Gastrocnemius medialis (tissue), 4 donors: ENCODE results near the gene FKBP8. TPM values are rescaled to one million over a fixed set of nuclear protein-coding genes. Genes with fewer than 3 reads are reported as not detected.
A peak's percentile ranks its signal among the peaks of the same experiment; 100 is the strongest.

Experiments
- ATAC-seq, 2 donors: fragments of 150-250 bp; one replicate each; pipeline ENCODE4 v1.9.1; 2016
- DNase-seq, 2 donors: peaks; one replicate each; pipeline ENCODE4 v3.0.0-alpha.2; 2019
- H3K27ac ChIP-seq, 4 donors: fragments of 200-600 bp; sonication (generic); 1 replicate in 1 of 4; 2 replicates in 3 of 4; pipeline ENCODE4 v1.5.1; 2016 to 2018; ENCODE audit warnings: mild to moderate bottlenecking in 2 of 4, moderate library complexity in 1 of 4
- H3K27me3 ChIP-seq, 3 donors: fragments of 200-600 bp; sonication (generic) in 2 of 3; 1 replicate in 1 of 3; 2 replicates in 2 of 3; pipeline versions ENCODE4 v1.5.1 to v1.6.0; 2016 to 2019; ENCODE audit warnings: mild to moderate bottlenecking in 1 of 3, moderate library complexity in 1 of 3
- H3K36me3 ChIP-seq, 2 donors: fragments of 200-600 bp; sonication (generic) in 1 of 2; one replicate each; pipeline ENCODE4 v1.5.1; 2017 to 2018
- H3K4me1 ChIP-seq, 2 donors: fragments of 200-600 bp; sonication (generic) in 1 of 2; one replicate each; pipeline ENCODE4 v1.5.1; 2016 to 2017; ENCODE audit warnings: mild to moderate bottlenecking in 2 of 2
- H3K4me3 ChIP-seq, 4 donors: fragments of 200-600 bp; sonication (generic) in 3 of 4; 1 replicate in 1 of 4; 2 replicates in 3 of 4; pipeline ENCODE4 v1.5.1; 2016 to 2019; ENCODE audit warnings: mild to moderate bottlenecking in 2 of 4
- H3K9me3 ChIP-seq, 3 donors: fragments of 200-600 bp; sonication (generic) in 2 of 3; 1 replicate in 1 of 3; 2 replicates in 2 of 3; pipeline ENCODE4 v1.5.1; 2016 to 2019
- POLR2A ChIP-seq, 2 donors: fragments of 450-650 bp; IDR thresholded peaks; one replicate each; pipeline ENCODE4 v1.6.1; 2017; ENCODE audit warnings: antibody characterized with exemption in 2 of 2, mild to moderate bottlenecking in 2 of 2, moderate library complexity in 2 of 2
- in situ Hi-C, 4 donors: fragments of 200-750 bp; cut with MboI; loops; one replicate each; pipeline versions ENCODE4 v1.15.0 to v1.8.0; 2017; ENCODE audit warnings: low sequenced_read_pairs in 4 of 4
- intact Hi-C: fragments of 100-400 bp; cut with DNase I; formaldehyde crosslinking; loops from one replicate; pipeline ENCODE4 v1.15.1; 2023; ENCODE audit warnings: low total_unique reads
- total RNA-seq, 4 donors: library from RNA; depleted of rRNA; stranded (reverse); fragments of >200 nt; gene quantifications; one replicate each; pipeline versions ENCODE4 v1.1.0 to v1.2.3, GENCODE V29; 2016
- TF ChIP-seq, protein P1 (sequence below), 5 experiments: fragments of 450-650 bp in 3 of 5; fragments of 200-600 bp in 2 of 5; sonication (generic) in 2 of 5; IDR thresholded peaks in 4 of 5; conservative IDR thresholded peaks in 1 of 5; 1 replicate in 4 of 5; 2 replicates in 1 of 5; pipeline ENCODE4 v1.5.1; 2016 to 2019; ENCODE audit warnings: antibody characterized with exemption in 5 of 5, mild to moderate bottlenecking in 3 of 5, moderate library complexity in 3 of 5

Gene FKBP8
- total RNA-seq, 4 donors from 2014 or later = 157 to 195 (median 184) TPM

DNA sequence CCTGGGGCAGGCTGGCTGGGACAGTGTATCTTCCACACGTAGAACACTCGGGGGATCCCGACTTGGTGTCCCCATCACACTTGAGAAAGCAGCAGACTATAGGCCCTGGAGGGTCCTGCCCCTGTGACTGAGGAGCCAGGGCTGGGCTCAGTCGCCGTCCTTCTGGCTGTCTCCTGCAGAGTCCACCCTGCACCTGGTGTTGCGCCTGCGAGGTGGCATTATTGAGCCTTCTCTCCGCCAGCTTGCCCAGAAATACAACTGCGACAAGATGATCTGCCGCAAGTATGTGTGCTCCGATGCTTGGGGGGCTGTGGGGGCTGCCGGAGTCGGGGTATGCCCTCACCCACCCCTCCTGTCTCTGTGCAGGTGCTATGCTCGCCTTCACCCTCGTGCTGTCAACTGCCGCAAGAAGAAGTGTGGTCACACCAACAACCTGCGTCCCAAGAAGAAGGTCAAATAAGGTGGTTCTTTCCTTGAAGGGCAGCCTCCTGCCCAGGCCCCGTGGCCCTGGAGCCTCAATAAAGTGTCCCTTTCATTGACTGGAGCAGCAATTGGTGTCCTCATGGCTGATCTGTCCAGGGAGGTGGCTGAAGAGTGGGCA lies 31.4 kb upstream of the FKBP8 start:
- Histone ChIP-seq H3K9me3 (no peaks in the 10 kb centered on the region), H3K4me3 (no peak overlapping the region), H3K36me3 (peaks cover 2 to 47% of the 10 kb centered on the region in 2 donors), H3K4me1 (peaks cover 10 to 16% of the 10 kb centered on the region in 2 donors), H3K27ac (no peak overlapping the region), H3K27me3 (no peaks in the 10 kb centered on the region)
- DNase-seq (no peak), ATAC-seq (no peak)
- TF ChIP-seq, protein P1, sequence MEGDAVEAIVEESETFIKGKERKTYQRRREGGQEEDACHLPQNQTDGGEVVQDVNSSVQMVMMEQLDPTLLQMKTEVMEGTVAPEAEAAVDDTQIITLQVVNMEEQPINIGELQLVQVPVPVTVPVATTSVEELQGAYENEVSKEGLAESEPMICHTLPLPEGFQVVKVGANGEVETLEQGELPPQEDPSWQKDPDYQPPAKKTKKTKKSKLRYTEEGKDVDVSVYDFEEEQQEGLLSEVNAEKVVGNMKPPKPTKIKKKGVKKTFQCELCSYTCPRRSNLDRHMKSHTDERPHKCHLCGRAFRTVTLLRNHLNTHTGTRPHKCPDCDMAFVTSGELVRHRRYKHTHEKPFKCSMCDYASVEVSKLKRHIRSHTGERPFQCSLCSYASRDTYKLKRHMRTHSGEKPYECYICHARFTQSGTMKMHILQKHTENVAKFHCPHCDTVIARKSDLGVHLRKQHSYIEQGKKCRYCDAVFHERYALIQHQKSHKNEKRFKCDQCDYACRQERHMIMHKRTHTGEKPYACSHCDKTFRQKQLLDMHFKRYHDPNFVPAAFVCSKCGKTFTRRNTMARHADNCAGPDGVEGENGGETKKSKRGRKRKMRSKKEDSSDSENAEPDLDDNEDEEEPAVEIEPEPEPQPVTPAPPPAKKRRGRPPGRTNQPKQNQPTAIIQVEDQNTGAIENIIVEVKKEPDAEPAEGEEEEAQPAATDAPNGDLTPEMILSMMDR (IDR thresholded peaks at IDR 0.05 in 4 of 5, conservative IDR thresholded peaks at IDR 0.05 in 1 of 5) = no peak
- no peak for TF ChIP-seq POLR2A (IDR thresholded peaks at IDR 0.05)
- intact Hi-C loops (loop anchor here (5.0 kb wide), 1 partner anchor 112 kb away; no protein-coding TSS in a partner anchor), in situ Hi-C loops (loop anchor here (10.0 to 25.0 kb wide), 4 partner anchors 110 to 263 kb away; partner anchors contain the start of gene UPF1 (in 1 of the 4))

DNA sequence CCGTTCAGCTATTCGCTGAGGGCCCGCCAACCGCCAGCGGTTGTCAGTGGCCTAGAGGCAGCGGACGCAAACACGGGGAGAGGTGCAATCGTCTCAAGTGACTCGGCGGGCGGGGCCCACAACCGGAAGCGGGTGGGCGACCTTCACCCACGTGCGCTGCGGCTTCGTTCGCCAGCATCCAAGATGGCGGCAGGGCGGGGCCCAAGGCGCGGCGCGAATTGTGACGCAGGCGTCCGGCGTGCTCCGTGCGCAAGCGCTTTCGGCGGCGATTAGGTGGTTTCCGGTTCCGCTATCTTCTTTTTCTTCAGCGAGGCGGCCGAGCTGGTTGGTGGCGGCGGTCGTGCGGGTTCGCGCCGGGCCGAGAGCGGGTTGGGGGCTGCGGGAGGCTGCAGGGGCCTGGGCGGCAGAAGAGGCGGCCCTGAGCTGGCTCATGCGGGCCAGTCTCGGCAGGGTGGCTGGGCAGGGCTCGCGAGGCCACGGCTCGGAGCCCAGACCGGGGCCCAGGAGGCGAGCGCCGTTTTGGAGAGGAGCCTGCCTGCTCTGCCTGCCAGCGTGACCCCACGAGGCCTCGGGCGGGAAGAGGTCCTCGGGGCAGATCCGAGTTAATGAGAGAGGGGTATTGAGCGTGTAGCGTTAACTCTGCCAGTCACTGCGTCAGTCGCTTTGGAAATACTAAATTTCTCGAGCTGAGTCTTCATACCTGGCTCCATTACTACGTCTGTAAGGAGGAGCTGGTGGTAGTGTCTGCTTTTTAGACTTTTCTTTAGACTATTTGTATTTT lies 28.4 kb upstream of the FKBP8 start, which contains the start of gene UBA52:
UBA52 (plus strand) TSS at position 294 of the 781 bp plus-strand sequence. CDS start 1,444 bp downstream, outside the sequence.
- peak within 1 kb of the TSS; percentile 88 to 98 (median 94) for H3K27ac ChIP-seq
- no peaks in the 10 kb centered on the region for H3K27me3 ChIP-seq
- peaks cover 10 to 16% of the 10 kb centered on the region in 2 donors for H3K4me1 ChIP-seq
- TF ChIP-seq, protein P1 (IDR thresholded peaks at IDR 0.05 in 4 of 5, conservative IDR thresholded peaks at IDR 0.05 in 1 of 5) = peak in 1 of 5 experiments; percentile 6
- peak; percentile 95 to 98 for TF ChIP-seq POLR2A (IDR thresholded peaks at IDR 0.05)
- peak; percentile 97 to 98 for DNase-seq
- in situ Hi-C loops (loop anchor here (10.0 to 25.0 kb wide), 3 partner anchors 107 to 117 kb away; no protein-coding TSS in a partner anchor), intact Hi-C loops (loop anchor here (1.0 to 5.0 kb wide), 4 partner anchors 14 to 369 kb away; partner anchors contain the start of genes ELL, HOMER3 and KXD1)
- peak within 1 kb of the TSS; percentile 78 to 90 (median 82) for H3K4me3 ChIP-seq
- H3K36me3 ChIP-seq = peaks cover 2 to 56% of the 10 kb centered on the region in 2 donors
- ATAC-seq = peak; percentile 94 to 95
- no peaks in the 10 kb centered on the region for H3K9me3 ChIP-seq

DNA sequence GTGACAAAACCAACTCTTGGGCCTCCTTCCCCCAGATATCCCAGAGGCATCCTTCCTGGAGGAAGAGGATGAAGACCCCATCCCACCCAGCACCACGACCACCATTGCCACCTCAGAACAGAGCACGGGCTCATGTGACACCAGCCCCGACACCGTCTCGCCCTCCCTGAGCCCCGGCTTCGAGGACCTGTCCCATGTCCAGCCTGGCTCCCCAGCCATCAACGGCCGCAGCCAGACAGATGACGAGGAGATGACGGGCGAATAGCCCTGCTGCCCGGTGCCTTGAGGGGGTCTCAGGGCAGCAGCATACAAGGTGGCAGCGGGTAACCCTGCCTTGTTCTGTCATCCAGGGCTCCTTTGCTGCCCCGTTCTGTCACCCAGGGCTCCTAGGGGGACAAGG lies 25.0 kb upstream of the FKBP8 start:
- no peaks in the 10 kb centered on the region for H3K9me3 ChIP-seq
- DNase-seq = no peak
- peaks cover 10 to 13% of the 10 kb centered on the region in 2 donors for H3K4me1 ChIP-seq
- no peak for TF ChIP-seq POLR2A (IDR thresholded peaks at IDR 0.05)
- TF ChIP-seq, protein P1 (IDR thresholded peaks at IDR 0.05 in 4 of 5, conservative IDR thresholded peaks at IDR 0.05 in 1 of 5) = no peak
- no peaks in the 10 kb centered on the region for H3K27me3 ChIP-seq
- peaks cover 0 to 55% of the 10 kb centered on the region in 2 donors for H3K36me3 ChIP-seq
- no peak overlapping the region for H3K27ac ChIP-seq
- intact Hi-C loops = no loop called here
- H3K4me3 ChIP-seq = no peak overlapping the region
- ATAC-seq = no peak
- in situ Hi-C loops = loop anchor here in 1 of 4 donors (25.0 kb wide), 1 partner anchor 106 kb away; no protein-coding TSS in a partner anchor

DNA sequence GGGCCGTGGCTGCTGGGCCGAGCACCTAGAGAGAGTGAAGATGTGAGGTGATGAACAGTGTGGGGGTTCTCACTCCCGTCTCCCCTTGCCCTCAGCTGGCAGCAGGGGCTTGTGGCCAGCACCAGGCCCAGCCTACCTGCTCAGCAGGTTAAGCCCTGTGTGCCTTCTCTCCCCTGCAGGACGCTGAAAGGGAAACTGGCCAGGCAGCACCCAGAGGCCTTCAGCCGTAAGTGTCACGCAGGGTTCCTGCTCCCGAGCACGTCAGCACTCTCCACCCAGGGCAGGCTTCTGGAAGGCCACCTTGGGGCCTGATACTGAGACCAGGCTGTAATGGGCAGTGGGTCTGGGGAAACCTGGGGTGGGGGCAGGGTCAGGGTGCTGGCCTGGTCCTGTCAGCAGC lies 23.6 kb upstream of the FKBP8 start:
- TF ChIP-seq, protein P1 (IDR thresholded peaks at IDR 0.05 in 4 of 5, conservative IDR thresholded peaks at IDR 0.05 in 1 of 5) = no peak
- TF ChIP-seq POLR2A (IDR thresholded peaks at IDR 0.05) = no peak
- Histone ChIP-seq H3K27ac (no peak overlapping the region), H3K9me3 (no peaks in the 10 kb centered on the region), H3K4me1 (no peaks in the 10 kb centered on the region), H3K27me3 (no peaks in the 10 kb centered on the region), H3K36me3 (peaks cover 0 to 58% of the 10 kb centered on the region in 2 donors), H3K4me3 (no peak overlapping the region)
- intact Hi-C loops (no loop called here), in situ Hi-C loops (loop anchor here in 1 of 4 donors (25.0 kb wide), 1 partner anchor 105 kb away; no protein-coding TSS in a partner anchor)
- ATAC-seq = no peak
- DNase-seq = no peak
